Stimulated activated CD8-positive, alpha-beta memory T cell treated with anti-CD3 and anti-CD28 coated beads, Interleukin-12 subunit alpha, Interleukin-12 subunit beta, amount 100 ng/mL, for 4 hours (primary cell): ENCODE data around the gene SYNDIG1.

Experiments used
- DNase-seq: peaks from one replicate; pipeline ENCODE4 v3.0.0-alpha.2; 2020; ENCODE audit warnings: low read depth

Gene SYNDIG1

DNA sequence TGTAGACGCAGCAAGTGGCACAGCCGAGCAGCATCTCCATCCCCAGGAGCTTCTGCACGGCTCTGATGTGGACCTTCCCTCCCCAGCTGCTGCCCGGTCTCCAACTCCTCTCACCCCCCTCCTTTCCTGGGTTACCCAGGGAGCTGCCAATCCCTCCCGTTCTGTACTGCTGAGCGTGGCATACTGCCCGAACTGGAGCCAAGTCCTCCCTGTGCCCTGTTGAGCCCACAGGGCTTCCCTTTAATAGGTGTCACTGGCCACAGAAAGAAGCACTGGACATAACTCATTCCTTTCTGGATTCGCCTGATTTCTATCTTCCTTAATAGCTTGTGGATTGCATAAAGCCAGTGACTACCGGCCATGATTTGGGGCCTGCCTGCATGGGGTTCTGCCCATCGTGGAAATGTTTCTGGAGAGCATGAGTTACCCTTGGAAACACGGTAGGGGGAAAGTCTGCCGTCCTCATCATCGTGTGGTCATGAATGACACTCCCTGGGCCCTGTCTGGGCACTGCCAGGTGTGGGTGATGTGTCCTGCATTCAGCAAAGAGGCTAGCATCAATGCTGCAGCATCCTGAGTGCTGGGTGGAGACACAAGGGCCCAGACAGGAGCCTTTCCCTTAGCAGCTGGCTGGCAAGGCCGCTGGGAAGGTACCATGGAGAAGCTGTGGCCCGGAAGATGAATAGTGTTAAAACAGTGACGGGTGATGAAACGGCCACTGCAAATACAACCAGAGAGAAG lies 189.7 kb downstream of the SYNDIG1 start:
- DNase-seq, result no peak

- DNase-seq, result no peak
These were observed 190.4 kb downstream of the SYNDIG1 start for GRCh38 chr20:24659835-24660234.

- DNase-seq, result no peak
These were observed 191.2 kb downstream of the SYNDIG1 start for GRCh38 chr20:24660651-24661050.

GRCh38 chr20:24661255-24661654 lies 191.8 kb downstream of the SYNDIG1 start:
- no peak for DNase-seq

DNA sequence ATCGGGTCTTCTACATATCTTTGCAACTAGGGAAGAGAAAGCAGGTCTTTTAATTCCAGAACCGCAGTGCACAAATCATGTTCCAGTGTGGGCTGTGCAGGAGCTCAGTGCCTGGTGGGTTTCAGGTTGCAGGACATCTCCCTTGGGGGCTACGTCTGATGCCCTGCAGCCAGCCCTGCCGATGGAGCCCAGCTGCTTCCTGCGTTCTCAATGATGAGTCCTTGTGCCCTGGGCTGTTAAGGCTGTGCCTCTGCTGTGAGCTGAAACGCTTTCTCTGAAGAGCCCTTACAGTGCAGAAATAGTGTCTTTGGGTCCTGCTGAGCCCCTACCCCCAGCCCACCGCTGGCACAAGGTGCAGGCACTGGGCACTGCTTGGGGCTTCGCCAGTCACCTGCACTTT lies 192.9 kb downstream of the SYNDIG1 start:
- DNase-seq, result no peak

DNA sequence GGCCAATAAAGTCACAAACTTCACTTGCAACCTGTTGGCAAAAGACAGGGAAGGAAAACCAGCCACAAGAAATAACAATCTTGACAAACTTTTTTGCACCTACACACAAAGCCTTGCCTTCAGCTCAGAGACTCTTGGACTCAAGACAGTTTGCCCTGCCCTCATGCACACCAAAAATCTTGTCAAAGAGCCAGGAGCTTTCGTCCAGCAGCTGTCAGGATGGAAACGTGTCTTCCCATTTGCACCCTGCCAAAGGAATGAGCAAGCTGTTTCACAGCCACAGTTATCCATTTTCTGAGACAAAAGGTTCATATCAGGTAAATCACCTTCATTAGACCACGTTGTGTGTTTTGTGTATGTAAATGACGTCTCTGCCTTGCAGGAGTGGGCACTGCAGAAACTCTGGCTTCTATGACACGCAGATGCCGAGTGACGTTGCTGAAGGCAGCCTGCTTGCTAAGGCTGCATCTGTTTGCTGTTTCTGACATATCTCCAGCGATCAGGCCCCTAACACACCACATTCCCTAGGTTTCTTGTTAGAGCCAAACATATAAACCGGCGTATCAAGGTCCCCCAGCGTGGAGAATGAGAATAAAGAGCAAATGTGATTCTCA lies 193.4 kb downstream of the SYNDIG1 start:
- DNase-seq, result no peak

- no peak for DNase-seq
These were observed 194.1 kb downstream of the SYNDIG1 start for GRCh38 chr20:24663496-24663895.

GRCh38 chr20:24664266-24664986 lies 195.0 kb downstream of the SYNDIG1 start:
- DNase-seq, result no peak

DNA sequence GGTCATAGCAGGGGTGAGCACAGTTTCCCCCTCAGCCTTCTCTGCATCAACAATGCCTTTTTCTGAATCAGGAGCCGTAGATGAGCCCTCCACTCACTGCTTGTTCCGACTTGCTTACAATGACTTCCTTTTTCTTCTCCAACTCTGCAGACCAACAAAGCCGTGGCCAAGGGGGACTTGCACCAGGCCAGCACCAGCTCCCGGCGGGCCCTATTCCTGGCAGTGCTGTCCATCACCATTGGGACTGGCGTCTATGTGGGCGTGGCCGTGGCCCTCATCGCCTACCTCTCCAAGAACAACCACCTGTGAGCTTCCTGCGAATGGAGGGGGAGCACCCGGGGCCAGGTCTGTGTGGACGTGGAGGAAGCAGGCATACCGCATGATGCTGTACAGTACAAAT lies 195.8 kb downstream of the SYNDIG1 start:
- no peak for DNase-seq

DNA sequence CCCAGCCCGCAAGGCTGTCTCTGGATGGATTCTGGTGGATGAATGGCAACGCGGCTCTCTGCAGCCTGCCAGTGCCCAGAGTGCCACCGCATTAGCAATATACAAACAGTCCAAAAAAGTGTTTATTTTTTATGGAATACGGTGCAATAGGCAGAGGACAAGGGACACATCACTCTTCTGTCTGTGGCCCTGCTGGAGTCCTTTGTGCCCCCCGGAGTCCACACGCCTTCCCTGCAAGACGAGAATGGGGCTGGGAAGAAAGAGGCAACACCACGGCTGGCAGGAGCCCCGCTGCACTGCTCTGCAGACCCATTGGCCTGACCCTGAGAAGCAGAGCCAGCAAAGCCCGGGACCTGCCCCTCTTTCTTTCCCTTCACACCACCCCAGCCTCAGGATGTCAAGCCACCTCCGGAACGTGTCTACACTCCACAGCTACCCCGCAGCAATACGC lies 196.3 kb downstream of the SYNDIG1 start:
- no peak for DNase-seq

- no peak for DNase-seq
These were observed 198.4 kb downstream of the SYNDIG1 start for GRCh38 chr20:24667689-24668383.

GRCh38 chr20:24668384-24668702 lies 198.9 kb downstream of the SYNDIG1 start:
- DNase-seq, result no peak

- DNase-seq, result no peak
These were observed 199.4 kb downstream of the SYNDIG1 start for GRCh38 chr20:24668791-24669190.

DNA sequence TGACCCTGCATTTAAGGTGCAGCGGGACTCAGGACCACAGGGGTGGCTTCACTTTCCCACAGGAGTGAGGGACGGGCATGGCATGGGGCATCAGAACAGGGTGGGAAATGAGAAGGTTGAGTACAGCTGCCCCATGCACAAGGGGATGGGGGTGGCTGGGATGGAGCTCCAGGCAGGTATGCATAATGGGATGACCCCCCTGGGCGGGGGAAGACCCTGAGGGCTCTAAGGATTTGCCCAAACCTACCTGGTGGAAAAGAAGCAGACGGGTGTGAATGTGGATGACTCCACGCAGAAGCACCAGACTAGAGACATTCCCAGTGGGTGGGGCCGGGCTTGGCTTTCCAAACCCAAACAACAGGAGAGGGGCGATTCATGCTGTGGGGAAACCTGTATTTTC lies 200.3 kb downstream of the SYNDIG1 start:
- no peak for DNase-seq

DNA sequence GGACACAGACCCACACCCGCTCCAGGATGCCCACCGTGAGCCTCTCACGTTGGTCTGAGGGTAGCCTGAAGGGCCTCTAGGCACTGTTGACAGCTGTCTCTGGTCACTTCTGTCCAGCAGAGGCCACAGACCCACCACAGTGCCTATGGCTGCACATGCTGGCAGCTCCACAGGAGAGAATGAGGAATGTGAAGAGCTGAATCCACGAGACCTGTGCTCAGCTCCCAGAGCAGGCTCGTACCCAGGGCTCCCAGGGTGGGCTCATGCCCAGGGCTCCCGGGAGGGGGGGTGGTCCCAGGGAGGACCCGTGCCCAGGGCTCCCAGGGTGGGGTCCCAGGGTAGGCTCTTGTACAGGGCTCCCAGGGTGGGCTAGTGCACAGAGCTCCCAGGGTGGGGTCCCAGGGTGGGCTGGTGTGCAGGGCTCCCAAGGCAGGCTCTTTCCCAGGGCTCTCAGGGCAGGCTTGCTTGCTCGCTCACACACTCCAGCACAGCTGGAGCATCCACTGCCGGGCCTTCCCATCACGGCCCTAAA lies 201.0 kb downstream of the SYNDIG1 start:
- no peak for DNase-seq

DNA sequence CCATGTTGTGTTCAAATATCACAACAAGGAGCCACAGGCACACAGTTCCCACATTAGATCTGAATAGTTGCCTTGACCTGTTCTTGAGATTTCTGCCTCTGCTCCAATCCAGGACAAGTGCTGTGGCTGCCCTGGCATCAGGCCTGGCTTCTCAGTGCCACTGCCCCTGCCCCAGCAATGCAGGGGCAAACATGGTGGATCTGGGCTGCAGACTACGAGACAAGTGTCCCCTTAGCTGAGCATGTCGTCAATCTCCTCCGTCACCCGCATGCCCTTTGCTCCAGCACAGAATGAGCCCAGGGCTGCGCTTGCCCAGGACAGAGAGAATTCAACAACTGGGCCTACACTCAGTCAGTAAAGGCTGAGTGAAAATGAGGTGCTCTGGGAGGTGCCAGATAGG lies 201.6 kb downstream of the SYNDIG1 start:
- no peak for DNase-seq

GRCh38 chr20:24672181-24672880 lies 202.9 kb downstream of the SYNDIG1 start:
- no peak for DNase-seq

DNA sequence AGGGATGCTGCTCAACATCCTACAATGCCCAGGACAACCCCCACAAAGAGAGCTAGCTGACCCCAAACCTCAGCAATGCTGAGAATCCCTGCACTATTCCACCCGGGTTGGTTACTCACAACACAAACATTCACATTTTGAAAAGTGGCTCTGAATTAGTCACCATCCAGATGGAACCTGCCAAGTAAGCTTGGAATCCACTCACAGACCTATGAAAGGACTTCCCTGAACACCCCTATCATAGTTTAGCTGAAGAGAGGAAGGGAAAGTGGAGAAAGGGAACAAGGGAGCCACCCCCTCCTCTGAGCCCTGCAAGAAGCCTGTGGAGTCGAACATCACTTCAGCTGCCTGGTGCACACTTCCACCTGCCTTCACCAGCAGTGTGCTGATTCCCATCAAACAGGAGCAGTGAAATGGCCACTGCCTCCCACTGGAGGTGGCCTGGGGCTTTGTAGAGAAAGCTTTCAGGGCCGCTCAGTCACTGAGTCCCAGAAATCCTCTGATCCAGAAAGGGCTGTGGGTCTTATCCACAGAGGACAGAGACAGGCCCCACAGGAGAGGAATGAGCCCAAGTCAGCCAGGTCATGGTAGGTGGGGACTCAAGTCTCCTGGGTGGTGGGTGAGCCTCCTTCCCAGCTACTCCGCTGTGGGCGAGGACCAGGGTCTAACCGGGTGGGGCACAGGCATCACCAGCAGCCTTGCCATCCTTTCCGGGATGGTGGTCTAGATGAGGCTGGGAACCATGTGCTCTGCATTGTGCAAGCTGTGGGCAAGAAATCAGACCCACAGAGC lies 203.7 kb downstream of the SYNDIG1 start:
- no peak for DNase-seq

- DNase-seq, result no peak
These were observed 204.5 kb downstream of the SYNDIG1 start for GRCh38 chr20:24673678-24674570.
